ENCODE measurements around the gene ZDHHC11B. TPM values are rescaled to one million over a fixed set of nuclear protein-coding genes. Genes with fewer than 3 reads are reported as not detected.
A peak's percentile ranks its signal among the peaks of the same experiment; 100 is the strongest.

Gene ZDHHC11B
- total and polyA plus RNA-seq, 2 of the 13 experiments (the other 11 are each of a cell fraction or from before 2014, with no cell fraction given), result 0.11 to 0.12 TPM

DNA sequence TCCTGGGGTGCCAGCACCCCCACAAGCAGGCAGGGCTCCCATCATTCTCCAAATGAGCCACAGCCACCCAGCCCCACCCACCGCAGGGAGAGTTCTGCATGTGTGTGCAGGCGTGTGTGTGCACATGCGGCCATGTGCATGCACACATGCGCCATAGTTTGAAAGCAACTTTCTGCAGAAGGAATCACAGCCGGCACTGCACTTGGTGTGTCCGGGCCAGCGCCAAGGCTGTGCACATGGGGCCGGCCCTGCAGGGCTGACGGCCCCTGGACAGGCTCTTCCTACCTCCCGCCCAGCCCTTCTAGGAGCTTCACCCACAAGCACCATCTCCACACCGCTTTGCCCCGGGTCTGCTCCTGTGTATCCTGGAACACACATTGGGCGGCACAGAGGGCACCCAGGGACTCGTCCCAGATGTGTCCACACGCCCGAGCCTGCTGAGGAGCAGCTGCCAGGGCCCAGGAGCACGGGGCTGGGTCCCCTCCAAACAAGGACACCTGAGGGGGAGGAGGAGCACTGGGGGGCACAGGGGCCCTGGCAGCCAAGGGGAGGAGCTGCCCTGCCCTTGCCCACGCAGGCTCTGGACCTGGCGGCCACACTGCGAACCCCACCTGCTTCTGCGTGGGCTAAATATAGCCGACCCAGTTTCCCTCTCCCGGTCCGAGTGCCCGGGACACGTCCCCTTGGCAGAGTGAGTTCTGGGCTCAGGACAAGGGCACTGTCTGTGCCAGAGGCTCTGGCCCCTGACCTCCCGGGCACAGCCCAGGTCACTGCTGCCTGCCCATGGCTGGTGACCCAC, 110.5 kb downstream of the ZDHHC11B start:
- in situ Hi-C loops (cut with HindIII; ENCODE audit: extremely low pct_ligation_motif_present, low pct_unique_long_range_greater_than_20kb), result loop anchor here (10.0 kb wide), 1 partner anchor 221 kb away; the partner anchor contains the start of genes BRD9 and TRIP13
- Histone ChIP-seq H3K4me3 (replicated peaks in 1 of 3; ENCODE audit: insufficient read depth in 1 of 3, low read depth in 2 of 3, low read length in 3 of 3) (no peak overlapping the region), H3K4me1 (ENCODE audit: insufficient read depth, low read length) (peaks cover 45% of the 10 kb centered on the region), H3K9me3 (ENCODE audit: low read length) (no peaks in the 10 kb centered on the region), H3K79me2 (ENCODE audit: insufficient read depth, low read length) (no peaks in the 10 kb centered on the region), H3K4me2 (ENCODE audit: low read depth, low read length) (no peak overlapping the region), H3K27ac (ENCODE audit: extremely low read length, insufficient read depth, low read length) (no peak overlapping the region), H4K20me1 (ENCODE audit: insufficient read depth, low read length) (no peaks in the 10 kb centered on the region; the same call in 1 of the 2 replicates), H2AFZ (ENCODE audit: low read length) (no peak overlapping the region), H3K9ac (ENCODE audit: insufficient read depth, low read depth, low read length) (no peak overlapping the region), H3K36me3 (replicated peaks in 1 of 2; ENCODE audit: control insufficient read depth in 1 of 2, insufficient read depth in 2 of 2, low read length in 2 of 2) (no peaks in the 10 kb centered on the region), H3K27me3 (ENCODE audit: control insufficient read depth in 1 of 2, insufficient read depth in 2 of 2, low read length in 2 of 2) (peaks cover 5 to 22% of the 10 kb centered on the region in 2 experiments; a peak in 4 of 5 replicates)
- BruUV-seq (replicated peaks), result no TSS peak
- ChIA-PET CTCF (ENCODE audit: low intra/inter-chr PET ratio, low total read pairs) (no interaction called here), POLR2A (no interaction called here)
- intact Hi-C loops (cut with micrococcal nuclease; ENCODE audit: unreplicated experiment), result loop anchor here (10.0 kb wide), 1 partner anchor 221 kb away; the partner anchor contains the start of genes BRD9 and TRIP13
- 24% methylated on average over 7 of the region's 27 CpGs for WGBS (ENCODE audit: low lambda C conversion rate)
- DNase-seq (ENCODE audit: low spot score) (no peak), FAIRE-seq (no peak), ATAC-seq (no peak)
- no peak for TF ChIP-seq ZSCAN31 (CRISPR knock-in tag; IDR thresholded peaks at IDR 0.05; ENCODE audit: low read depth)
- TF ChIP-seq ZNF557 (CRISPR knock-in tag; IDR thresholded peaks at IDR 0.05), result no peak
- no peak for TF ChIP-seq BCL3 (CRISPR knock-in tag; IDR thresholded peaks at IDR 0.05)
- TF ChIP-seq AGO2 (optimal IDR thresholded peaks at IDR 0.05; ENCODE audit: low read depth, low read length), result peak; percentile 84
- TF ChIP-seq MLLT10 (CRISPR knock-in tag; IDR thresholded peaks at IDR 0.05), result no peak
- TF ChIP-seq ZNF484 (CRISPR knock-in tag; IDR thresholded peaks at IDR 0.05; ENCODE audit: borderline replicate concordance, low read depth), result no peak
- TF ChIP-seq IRX3 (CRISPR knock-in tag; IDR thresholded peaks at IDR 0.05; ENCODE audit: borderline replicate concordance, low read depth), result no peak
- no peak for TF ChIP-seq ZNF407 (CRISPR knock-in tag; IDR thresholded peaks at IDR 0.05; ENCODE audit: not compliant biosample characterization)
- TF ChIP-seq ZNF503 (CRISPR knock-in tag; IDR thresholded peaks at IDR 0.05), result no peak
- no peak for TF ChIP-seq LBX2 (CRISPR knock-in tag; IDR thresholded peaks at IDR 0.05; ENCODE audit: borderline replicate concordance)
- TF ChIP-seq POLR2A (IDR thresholded peaks at IDR 0.05; ENCODE audit: insufficient read depth in 1 of 2, low read depth in 2 of 2, low read length in 2 of 2), result peak in 1 of 2 experiments; percentile 21; a peak in 1 of 4 replicates
